ENCODE data around the gene ATG2A. TPM values are rescaled to one million over a fixed set of nuclear protein-coding genes. Genes with fewer than 3 reads are reported as not detected.

ATG2A gene
- total and polyA plus RNA-seq, 2 of the 8 experiments (the other 6 are each of a cell fraction or from before 2014, with no cell fraction given), result 12.1 to 22.1 TPM

GRCh38 chr11:64863391-64864060 is 53.5 kb downstream of the ATG2A start:
- Histone ChIP-seq H3K4me2 (ENCODE audit: insufficient read depth in 1 of 2, low read depth in 2 of 2, low read length in 2 of 2) (peak overlapping the region in 1 of 2 experiments; percentile 0; a peak in 1 of 4 replicates), H4K8ac (ENCODE audit: extremely low read depth, insufficient read depth, low read length) (peak overlapping the region; percentile 66; the same call in 1 of the 2 replicates), H3K4me1 (replicated peaks in 1 of 4; ENCODE audit: control insufficient read depth in 3 of 4, insufficient read depth in 4 of 4, low read length in 3 of 4) (peaks cover 0 to 20% (median 15%) of the 10 kb centered on the region in 4 experiments; a peak in 6 of 7 replicates), H3K27me3 (replicated peaks in 1 of 4; ENCODE audit: control insufficient read depth in 3 of 4, extremely low read depth in 1 of 4, insufficient read depth in 3 of 4, low read length in 3 of 4) (no peaks in the 10 kb centered on the region), H3K9ac (replicated peaks in 1 of 4; ENCODE audit: extremely low read depth in 1 of 4, low read depth in 3 of 4, low read length in 3 of 4) (peak overlapping the region in 1 of 4 experiments; percentile 13; a peak in 1 of 7 replicates), H2BK120ac (replicated peaks; ENCODE audit: low read depth, low read length) (no peak overlapping the region), H3K79me2 (ENCODE audit: control insufficient read depth in 1 of 2, insufficient read depth in 2 of 2, low read length in 2 of 2) (peaks cover 0 to 9% of the 10 kb centered on the region in 2 experiments; a peak in 1 of 4 replicates), H3K79me1 (ENCODE audit: low read depth, low read length) (peaks cover 10% of the 10 kb centered on the region), H3K9me3 (ENCODE audit: insufficient read depth in 2 of 2, low read depth in 1 of 2, low read length in 1 of 2) (no peaks in the 10 kb centered on the region), H3K23me2 (ENCODE audit: low read depth, low read length) (no peaks in the 10 kb centered on the region), H2BK20ac (ENCODE audit: low read length) (no peak overlapping the region), H3K4me3 (ENCODE audit: extremely low read depth in 1 of 4, insufficient read depth in 2 of 4, low read depth in 3 of 4, low read length in 4 of 4) (no peak overlapping the region), H4K91ac (replicated peaks; ENCODE audit: insufficient read length, low read length) (peak overlapping the region; percentile 72), H3K36me3 (ENCODE audit: control insufficient read depth in 2 of 4, insufficient read depth in 4 of 4, low read length in 3 of 4) (no peaks in the 10 kb centered on the region; a peak in 2 of 8 replicates), H2BK5ac (ENCODE audit: low read depth, low read length) (peak overlapping the region; percentile 71), H2BK12ac (ENCODE audit: low read depth, low read length) (peak overlapping the region; percentile 80), H4K5ac (ENCODE audit: insufficient read length, low read depth, low read length) (peak overlapping the region; percentile 7), H2AK5ac (ENCODE audit: low read depth, low read length) (peak overlapping the region; percentile 86; the same call in 1 of the 2 replicates), H2BK15ac (ENCODE audit: low read length) (peak overlapping the region; percentile 81; the same call in 1 of the 2 replicates), H4K20me1 (replicated peaks in 1 of 2; ENCODE audit: control insufficient read depth in 1 of 2, insufficient read depth in 2 of 2, low read length in 2 of 2) (peaks cover 0 to 2% of the 10 kb centered on the region in 2 experiments), H3K27ac (ENCODE audit: low read depth, low read length) (peak overlapping the region; percentile 2; the same call in 1 of the 2 replicates), H3K56ac (replicated peaks; ENCODE audit: insufficient read length, low read depth, low read length) (no peak overlapping the region), H3K23ac (ENCODE audit: insufficient read length) (no peak overlapping the region), H3K4ac (replicated peaks; ENCODE audit: insufficient read length, low read depth, low read length) (no peak overlapping the region), H3K14ac (ENCODE audit: insufficient read length) (no peak overlapping the region), H2AFZ (ENCODE audit: low read length) (no peak overlapping the region), H3K18ac (ENCODE audit: extremely low read depth, low read length) (peak overlapping the region; percentile 71)
- DNase-seq (ENCODE audit: low read depth in 1 of 2, low spot score in 2 of 2) (peak in 1 of 2 experiments; percentile 56), FAIRE-seq (no peak)
- TF ChIP-seq JUN (IDR thresholded peaks at IDR 0.05; ENCODE audit: low read depth, low read length) (no peak), NANOG (IDR thresholded peaks at IDR 0.05; ENCODE audit: insufficient read depth, low read depth, low read length, poor library complexity, severe bottlenecking) (no peak), CHD2 (IDR thresholded peaks at IDR 0.05; ENCODE audit: low read length) (no peak), SIRT6 (IDR thresholded peaks at IDR 0.05; ENCODE audit: low read length) (no peak)
- WGBS, 2 experiments (ENCODE audit: extremely low coverage in 1 of 2, insufficient coverage in 1 of 2, insufficient read length in 1 of 2, insufficient replicate concordance in 2 of 2, low coverage in 1 of 2, low lambda C conversion rate in 2 of 2, missing lambda C conversion rate in 1 of 2), result 82% methylated on average over 23 of the region's 23 CpGs; no CpG with 5 or more reads in 1 of the 2 experiments
- ChIA-PET CTCF (ENCODE audit: partially characterized antibody) (interaction anchor here (0.9 to 32.3 kb wide), 8 partner anchors 12 to 258 kb away, joined by 3 to 1058 read pairs (median 4); partner anchors contain the start of genes BATF2, EHD1, FAU and MRPL49), POLR2A (ENCODE audit: partially characterized antibody) (interaction anchor here (0.6 to 25.7 kb wide), 7 partner anchors 11 to 247 kb away, joined by 3 to 408 read pairs (median 3); partner anchors contain the start of gene EHD1)
